GM12878 (cell line): ENCODE data around the gene GARIN3. TPM values are rescaled to one million over a fixed set of nuclear protein-coding genes. Genes with fewer than 3 reads are reported as not detected.

Experiments used
- ATAC-seq: fragments of 200-7000 bp; cut with Tn5 transposase; 3 replicates; pipeline ENCODE4 v1.9.1; 2020; ENCODE audit warnings: mild to moderate bottlenecking, moderate library complexity
- BruUV-seq: library from RNA; stranded (reverse); fragments of 400-500 nt; replicated peaks from 2 replicates; lab custom pipeline; 2021; lab: Mats Ljungman, UMichigan
- CTCF ChIA-PET: fragments of 300-600 bp; sonication (Branson Sonifier 250); formaldehyde crosslinking; extraction: SDS; loops from one replicate; lab custom pipeline; 2021; ENCODE audit warnings: inconsistent platforms; lab: Yijun Ruan, JAX
- POLR2A ChIA-PET: fragments of 350-600 bp; formaldehyde crosslinking; extraction: SDS; loops from one replicate; lab custom pipeline; 2021; ENCODE audit warnings: inconsistent platforms; lab: Charles Lee
- RAD21 ChIA-PET: fragments of 300-600 bp; sonication (Branson Sonifier 250); formaldehyde crosslinking; loops from one replicate; lab custom pipeline; 2023; ENCODE audit warnings: antibody characterized with exemption; ENCODE audit not compliant: unreplicated experiment; lab: Charles Lee
- SMC1A ChIA-PET: fragments of 300-600 bp; sonication (Branson Sonifier 250); formaldehyde crosslinking; loops from one replicate; lab custom pipeline; 2023; ENCODE audit not compliant: unreplicated experiment, uncharacterized antibody; lab: Charles Lee
- DNase-seq: peaks from one replicate; pipeline ENCODE4 v3.0.0-alpha.2; 2011; ENCODE audit warnings: low read depth, low spot score
- FAIRE-seq: peaks from 3 replicates; lab custom pipeline; 2011; peaks lifted over from hg19 to GRCh38; lab: Jason Lieb, UNC
- H2AFZ ChIP-seq: 2 replicates; pipeline ENCODE4 v1.6.0; 2011; ENCODE audit warnings: low read depth, low read length, control low read depth; ENCODE audit not compliant: control insufficient read depth
- H3K27ac ChIP-seq: 2 replicates; pipeline ENCODE4 v1.5.1; 2011; ENCODE audit warnings: control low read depth; ENCODE audit not compliant: control insufficient read depth, insufficient read depth
- H3K27me3 ChIP-seq, 2 experiments: replicated peaks in 1 of 2; 2 replicates each; pipeline versions ENCODE4 v1.6.0 to v1.6.1; 2011; ENCODE audit warnings: low read length in 1 of 2; ENCODE audit not compliant: control insufficient read depth in 2 of 2, insufficient read depth in 2 of 2
- H3K36me3 ChIP-seq, 2 experiments: 2 replicates each; pipeline ENCODE4 v1.5.1; 2011; ENCODE audit warnings: low read length in 1 of 2; ENCODE audit not compliant: control insufficient read depth in 2 of 2, insufficient read depth in 2 of 2
- H3K4me1 ChIP-seq: 2 replicates; pipeline ENCODE4 v1.6.1; 2011; ENCODE audit warnings: mild to moderate bottlenecking, low read length, moderate library complexity, mixed read lengths; ENCODE audit not compliant: control insufficient read depth, insufficient read depth
- H3K4me2 ChIP-seq: 2 replicates; pipeline ENCODE4 v1.6.0; 2011; ENCODE audit warnings: control low read depth; ENCODE audit not compliant: control insufficient read depth, insufficient read depth
- H3K4me3 ChIP-seq: fragments of 200-600 bp; sonication (generic); 2 replicates; pipeline ENCODE4 v1.5.1; 2016
- H3K79me2 ChIP-seq: 2 replicates; pipeline ENCODE4 v1.6.0; 2011; ENCODE audit warnings: low read length; ENCODE audit not compliant: control insufficient read depth, insufficient read depth
- H3K9ac ChIP-seq: 2 replicates; pipeline ENCODE4 v1.8.0; 2011; ENCODE audit warnings: low read length, control low read depth, mixed read lengths; ENCODE audit not compliant: control insufficient read depth, insufficient read depth
- H3K9me3 ChIP-seq: replicated peaks from 3 replicates; pipeline ENCODE4 v1.5.1; 2011; ENCODE audit warnings: mild to moderate bottlenecking, low read length; ENCODE audit not compliant: control insufficient read depth, insufficient read depth
- H4K20me1 ChIP-seq: 2 replicates; pipeline ENCODE4 v1.6.0; 2011; ENCODE audit not compliant: control insufficient read depth, insufficient read depth
- ATF7 ChIP-seq: fragments of 450-650 bp; IDR thresholded peaks from 2 replicates; pipeline ENCODE4 v1.6.1; 2016; ENCODE audit warnings: low read depth, mild to moderate bottlenecking
- CREM ChIP-seq: IDR thresholded peaks from 2 replicates; pipeline ENCODE4 v1.6.1; 2014; ENCODE audit warnings: antibody characterized with exemption, low read depth
- MAX ChIP-seq: IDR thresholded peaks from 2 replicates; pipeline ENCODE4 v1.6.1; 2012; ENCODE audit warnings: low read depth, low read length, improper control_type of control experiment
- MEF2B ChIP-seq: fragments of 450-650 bp; IDR thresholded peaks from 2 replicates; pipeline ENCODE4 v1.6.1; 2018; ENCODE audit warnings: mild to moderate bottlenecking, moderate library complexity; ENCODE audit not compliant: partially characterized antibody, poor library complexity, severe bottlenecking
- SRF ChIP-seq, 2 experiments: IDR thresholded peaks; 2 replicates each; pipeline ENCODE4 v1.6.1; 2011; ENCODE audit warnings: low read depth in 2 of 2, low read length in 2 of 2, mild to moderate bottlenecking in 1 of 2, moderate library complexity in 1 of 2
- in situ Hi-C: fragments of 300-500 bp; cut with MboI; formaldehyde crosslinking; loops from 9 replicates; pipeline ENCODE4 v1.14.3; 2018; ENCODE audit warnings: mixed read lengths
- intact Hi-C: fragments of 100-400 bp; cut with micrococcal nuclease; formaldehyde crosslinking; loops from one replicate; pipeline ENCODE4 v1.14.2; 2022; ENCODE audit not compliant: unreplicated experiment
- polyA plus RNA-seq, 11 experiments: library from polyadenylated mRNA; depleted of rRNA in 4 of 11; unstranded in 6 of 11; stranded (reverse) in 5 of 11; fragments of >200 nt; fragmentation: Nextera tagmentation in 4 of 11; fragmentation: Illumina TruSeq in 1 of 11; extraction: Ambion mirVana in 4 of 11; extraction: Trizol in 1 of 11; gene quantifications; 1 replicate in 1 of 11; 2 replicates in 10 of 11; pipeline versions ENCODE4 v1.2.1 to v1.2.3, GENCODE V29; 2011 to 2016; ENCODE audit warnings: inconsistent platforms in 2 of 11, missing spikeins in 2 of 11, low read depth in 1 of 11
- total RNA-seq, 4 experiments: library from RNA; depleted of rRNA in 3 of 4; stranded (reverse); fragments of >200 nt in 3 of 4; fragmentation: Illumina TruSeq in 1 of 4; extraction: Trizol in 1 of 4; gene quantifications; 2 replicates each; pipeline versions ENCODE4 v1.2.1 to v1.2.3, GENCODE V29; 2013 to 2021
- TF ChIP-seq, protein P1 (sequence below): IDR thresholded peaks from 2 replicates; pipeline ENCODE4 v1.6.1; 2011; ENCODE audit warnings: borderline replicate concordance, low read depth, mild to moderate bottlenecking, moderate library complexity, low read length; ENCODE audit not compliant: insufficient read depth, poor library complexity, severe bottlenecking

Gene GARIN3
- total and polyA plus RNA-seq, 10 of the 15 experiments (the other 5 are each of a cell fraction or from before 2014, with no cell fraction given) = 0.15 TPM; not detected in 9

DNA sequence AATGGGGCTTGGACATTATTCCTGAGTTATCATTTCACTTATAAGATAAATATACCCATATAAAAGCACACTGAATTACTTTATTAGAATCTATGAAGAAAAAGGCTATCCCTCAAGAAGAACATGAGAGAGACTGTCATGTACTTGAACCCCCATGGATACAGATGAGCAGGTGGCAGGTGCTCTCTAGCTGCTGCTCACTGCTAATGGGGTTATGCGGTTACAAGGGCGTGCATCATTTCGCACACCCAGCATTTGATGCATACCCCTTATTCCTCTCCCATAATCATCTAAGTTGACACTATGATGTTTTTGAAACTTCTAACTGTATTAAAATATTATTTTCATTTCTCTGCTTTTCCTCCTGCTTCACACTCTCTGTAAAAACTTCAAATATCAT lies 31.0 kb upstream of the GARIN3 start (continued):
- TF ChIP-seq CREM (no peak), ATF7 (no peak), SRF (IDR thresholded peaks at IDR 0.05; ENCODE audit: low read depth in 2 of 2, low read length in 2 of 2) (no peak)
- TF ChIP-seq, protein P1, sequence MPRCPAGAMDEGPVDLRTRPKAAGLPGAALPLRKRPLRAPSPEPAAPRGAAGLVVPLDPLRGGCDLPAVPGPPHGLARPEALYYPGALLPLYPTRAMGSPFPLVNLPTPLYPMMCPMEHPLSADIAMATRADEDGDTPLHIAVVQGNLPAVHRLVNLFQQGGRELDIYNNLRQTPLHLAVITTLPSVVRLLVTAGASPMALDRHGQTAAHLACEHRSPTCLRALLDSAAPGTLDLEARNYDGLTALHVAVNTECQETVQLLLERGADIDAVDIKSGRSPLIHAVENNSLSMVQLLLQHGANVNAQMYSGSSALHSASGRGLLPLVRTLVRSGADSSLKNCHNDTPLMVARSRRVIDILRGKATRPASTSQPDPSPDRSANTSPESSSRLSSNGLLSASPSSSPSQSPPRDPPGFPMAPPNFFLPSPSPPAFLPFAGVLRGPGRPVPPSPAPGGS = no peak

DNA sequence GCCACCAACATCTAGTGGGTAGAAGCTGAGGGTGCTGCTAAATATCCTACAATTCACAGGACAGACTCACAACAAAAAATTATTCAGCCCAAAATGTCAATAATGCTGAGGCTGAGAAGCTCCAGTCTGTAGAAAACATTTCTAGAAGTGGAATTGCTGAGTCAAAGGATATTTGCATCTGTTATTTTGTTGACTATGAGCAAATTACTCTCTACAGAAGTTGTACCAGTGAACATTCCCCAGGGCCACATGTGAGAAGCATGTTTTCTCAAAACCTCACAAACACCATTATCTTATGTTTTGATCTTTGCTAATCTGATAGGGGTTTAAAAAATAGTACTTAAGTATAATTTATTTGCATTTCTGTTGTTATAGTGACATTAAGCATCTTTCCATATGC lies 30.0 kb upstream of the GARIN3 start:
- Histone ChIP-seq H2AFZ (no peak overlapping the region), H4K20me1 (no peaks in the 10 kb centered on the region), H3K27me3 (no peaks in the 10 kb centered on the region), H3K4me3 (no peak overlapping the region), H3K9me3 (no peaks in the 10 kb centered on the region)
- in situ Hi-C loops = no loop called here
- no peak for FAIRE-seq
- BruUV-seq = no TSS peak
- TF ChIP-seq MAX = no peak
- TF ChIP-seq MEF2B = peak; percentile 41
- TF ChIP-seq, all 136 proteins: peak for 1
- Histone ChIP-seq H3K36me3 (no peaks in the 10 kb centered on the region), H3K4me2 (no peak overlapping the region), H3K79me2 (no peaks in the 10 kb centered on the region), H3K9ac (no peak overlapping the region), H3K27ac (no peak overlapping the region), H3K4me1 (no peaks in the 10 kb centered on the region)
- no peak for DNase-seq
- POLR2A ChIA-PET = interaction anchor here (2.1 kb wide), 1 partner anchor 18 kb away, joined by 6 read pairs; no protein-coding TSS in a partner anchor
- CTCF ChIA-PET = interaction anchor here (0.6 to 2.0 kb wide), 4 partner anchors 9 to 57 kb away, joined by 3 to 5 read pairs (median 4); no protein-coding TSS in a partner anchor
- RAD21 ChIA-PET = interaction anchor here (1.2 to 1.8 kb wide), 5 partner anchors 18 to 47 kb away, joined by 4 to 9 read pairs (median 5); no protein-coding TSS in a partner anchor
- ATAC-seq = peak; percentile 56
- intact Hi-C loops = no loop called here
- SMC1A ChIA-PET = interaction anchor here (0.7 to 2.5 kb wide), 8 partner anchors 9 to 80 kb away, joined by 3 to 10 read pairs (median 3); no protein-coding TSS in a partner anchor
